ENCODE results near the gene TRIM8.

GRCh38 chr10:102670065-102670670 is 25.9 kb downstream of the TRIM8 start:
- TF ChIP-seq CTCF (IDR thresholded peaks at IDR 0.05; ENCODE audit: extremely low read depth in 1 of 2, insufficient read depth in 1 of 2, low read depth in 1 of 2, low read length in 2 of 2), result no peak
- TF ChIP-seq, protein P1, sequence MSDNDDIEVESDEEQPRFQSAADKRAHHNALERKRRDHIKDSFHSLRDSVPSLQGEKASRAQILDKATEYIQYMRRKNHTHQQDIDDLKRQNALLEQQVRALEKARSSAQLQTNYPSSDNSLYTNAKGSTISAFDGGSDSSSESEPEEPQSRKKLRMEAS (IDR thresholded peaks at IDR 0.05; ENCODE audit: insufficient read depth, insufficient read length), result no peak

Data from endothelial cell of umbilical vein (primary cell).